Aorta (tissue), 5 donors: ENCODE data around the gene KIAA1217. TPM values are rescaled to one million over a fixed set of nuclear protein-coding genes. Genes with fewer than 3 reads are reported as not detected.

Experiments
- ATAC-seq: fragments of 200-7000 bp; cut with Tn5 transposase; one replicate; pipeline ENCODE4 v1.9.1; 2022; ENCODE audit warnings: moderate library complexity; ENCODE audit not compliant: low FRiP score
- DNase-seq, 2 donors: peaks; one replicate each; pipeline ENCODE4 v3.0.0-alpha.2; 2020
- H3K27ac ChIP-seq, 2 donors: one replicate each; pipeline ENCODE4 v1.5.1; 2013; ENCODE audit warnings: low read length in 2 of 2, mild to moderate bottlenecking in 2 of 2, moderate library complexity in 2 of 2, control low read depth in 1 of 2, inconsistent platforms in 1 of 2, low read depth in 1 of 2
- H3K27me3 ChIP-seq, 2 donors: one replicate each; pipeline ENCODE4 v1.6.1; 2013; ENCODE audit warnings: control low read depth in 1 of 2, low read length in 1 of 2, mild to moderate bottlenecking in 1 of 2, moderate library complexity in 1 of 2; ENCODE audit not compliant: insufficient read depth in 2 of 2, control insufficient read depth in 1 of 2
- H3K36me3 ChIP-seq, 2 donors: one replicate each; pipeline ENCODE4 v1.6.1; 2013; ENCODE audit warnings: control low read depth in 1 of 2, low read length in 1 of 2, mild to moderate bottlenecking in 1 of 2; ENCODE audit not compliant: insufficient read depth in 2 of 2, control insufficient read depth in 1 of 2
- H3K4me1 ChIP-seq, 2 donors: one replicate each; pipeline ENCODE4 v1.6.1; 2013; ENCODE audit warnings: low read length in 2 of 2, control low read depth in 1 of 2, mild to moderate bottlenecking in 1 of 2, moderate library complexity in 1 of 2; ENCODE audit not compliant: insufficient read depth in 2 of 2, control insufficient read depth in 1 of 2
- H3K4me3 ChIP-seq, 2 donors: one replicate each; pipeline ENCODE4 v1.5.1; 2013; ENCODE audit warnings: low read length in 2 of 2, control low read depth in 1 of 2, mild to moderate bottlenecking in 1 of 2
- H3K9me3 ChIP-seq: one replicate; pipeline ENCODE4 v1.6.1; 2013; ENCODE audit warnings: mild to moderate bottlenecking, low read length; ENCODE audit not compliant: control insufficient read depth
- WGBS, 2 donors: extraction: QIAGEN DNeasy Blood & Tissue Kit; methylation state at CpG; one replicate each; pipeline ENCODE4 v1.1.7; 2013; 5-methylcytosine and 5-hydroxymethylcytosine counted together
- intact Hi-C, 2 donors: fragments of 100-400 bp; cut with DNase I; formaldehyde crosslinking; loops; one replicate each; pipeline versions ENCODE4 v1.14.2 to v1.15.0; 2022
- polyA plus RNA-seq, 2 donors: library from polyadenylated mRNA; stranded (reverse); fragments of 200-250 nt; gene quantifications; one replicate each; pipeline ENCODE4 v1.2.3, GENCODE V29; 2013
- total RNA-seq, 2 donors: library from RNA; stranded (reverse); fragmentation: NEBNext Ultra II Directional; extraction: Animal tissue kit (Norgen Biotek cat#: 25700); gene quantifications; one replicate each; pipeline ENCODE4 v1.2.1, GENCODE V29; 2021
- donor health status: healthy with polysubstance abuse.
- donor health status: Bipolar disorder and iron deficiency.
- donor health status: DM: no; HTN: no; CAD: no.
- donor health status: DM: no; HTN: no; CAD: no.
- donor health status: DM: yes; HTN: yes; CAD: no.

KIAA1217 gene
- total and polyA plus RNA-seq, 4 donors = 2.5 to 18.3 (median 11.1) TPM

DNA sequence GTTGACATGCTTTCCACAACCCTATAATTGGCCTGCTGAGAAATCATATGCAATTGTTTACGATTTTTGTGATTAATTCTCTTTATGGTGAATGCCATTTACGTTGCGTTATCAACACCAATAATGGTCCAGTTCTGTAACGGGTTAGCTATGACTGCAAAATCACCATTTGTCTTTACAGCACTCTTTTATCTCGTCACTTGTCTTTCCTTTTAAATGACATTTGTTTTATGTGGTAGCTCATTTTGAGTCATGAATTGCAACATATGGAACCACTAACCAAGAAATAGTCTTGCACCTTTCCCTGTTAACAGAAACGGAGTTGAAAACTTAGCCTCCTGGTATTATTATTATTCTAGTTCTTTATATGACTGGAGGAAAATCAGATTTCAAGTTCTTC, 3.1 kb upstream of the KIAA1217 start:
- Histone ChIP-seq H3K4me3 (no peak overlapping the region), H3K4me1 (peaks cover 0 to 8% of the 10 kb centered on the region in 2 donors), H3K9me3 (no peaks in the 10 kb centered on the region), H3K27ac (no peak overlapping the region), H3K27me3 (no peaks in the 10 kb centered on the region), H3K36me3 (no peaks in the 10 kb centered on the region)
- 80 to 85% methylated on average over 6 of the region's 6 CpGs for WGBS, 2 donors
- intact Hi-C loops = loop anchor here in 1 of 2 donors (5.0 kb wide), 1 partner anchor 156 kb away; no protein-coding TSS in a partner anchor
- ATAC-seq = no peak
- DNase-seq = no peak

DNA sequence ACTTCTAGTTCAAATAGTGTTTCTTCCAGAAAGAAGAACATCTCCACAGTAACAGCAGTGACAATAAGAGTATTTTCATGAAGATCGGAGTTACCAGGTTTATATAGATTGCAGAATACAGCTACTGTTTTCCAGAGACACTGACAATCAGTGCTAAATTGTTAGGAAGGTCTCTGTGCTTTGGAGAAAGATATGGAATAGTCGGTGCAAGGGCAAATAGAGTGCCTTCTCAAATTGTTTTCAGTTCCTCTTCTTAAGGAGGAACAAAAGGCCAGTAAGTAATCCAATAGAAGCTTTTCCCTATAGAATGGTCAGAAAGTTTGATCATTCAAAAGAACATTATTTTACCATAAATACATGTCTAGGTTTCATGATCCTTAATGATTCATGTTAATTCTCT, 2.6 kb upstream of the KIAA1217 start:
- no peak for ATAC-seq
- DNase-seq = no peak
- Histone ChIP-seq H3K4me3 (no peak overlapping the region), H3K27ac (no peak overlapping the region), H3K4me1 (peaks cover 0 to 8% of the 10 kb centered on the region in 2 donors), H3K9me3 (no peaks in the 10 kb centered on the region), H3K27me3 (no peaks in the 10 kb centered on the region), H3K36me3 (no peaks in the 10 kb centered on the region)
- WGBS, 2 donors = 83% methylated on average over 2 of the region's 2 CpGs
- intact Hi-C loops = loop anchor here in 1 of 2 donors (5.0 kb wide), 1 partner anchor 156 kb away; no protein-coding TSS in a partner anchor

DNA sequence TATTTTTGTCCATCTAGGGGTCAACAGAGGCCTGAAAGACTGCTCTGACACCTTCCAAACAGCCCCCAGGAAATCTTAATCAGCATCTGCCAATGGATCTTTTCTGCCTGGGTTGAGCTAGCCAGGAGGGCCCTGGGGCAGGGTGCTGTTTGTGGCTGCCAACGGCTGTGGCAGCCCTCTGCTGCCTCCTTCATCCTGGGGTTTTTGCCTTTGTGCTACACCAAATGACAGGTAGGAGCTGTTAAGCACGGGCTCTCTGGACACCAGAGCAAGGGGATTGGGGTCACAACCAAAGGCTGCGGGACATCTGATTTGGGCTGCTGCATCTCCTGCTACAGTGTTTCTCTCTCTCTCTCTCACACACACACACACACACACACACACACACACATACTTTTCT, 2.0 kb upstream of the KIAA1217 start:
- WGBS, 2 donors = 89 to 91% methylated on average over 3 of the region's 3 CpGs
- no peak overlapping the region for H3K4me3 ChIP-seq

DNA sequence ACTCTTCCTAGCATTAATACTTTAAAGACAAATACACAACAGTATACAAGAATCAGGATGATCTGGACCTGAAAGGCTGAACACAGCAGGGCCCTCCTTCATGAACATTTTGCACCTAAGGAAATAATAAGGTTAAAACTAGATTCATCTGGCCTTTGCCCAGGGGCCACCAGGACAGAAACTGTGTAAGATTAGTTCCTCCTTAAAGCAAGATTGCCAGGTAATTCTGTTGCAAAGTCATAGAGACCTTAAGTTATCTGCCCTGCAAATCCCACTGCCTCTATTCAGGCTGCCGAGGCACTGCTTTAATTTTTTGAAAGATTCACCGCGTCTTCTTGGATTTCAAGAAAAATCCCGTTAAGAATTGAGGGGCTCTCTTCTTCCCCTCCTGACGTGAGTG, 1.6 kb upstream of the KIAA1217 start:
- Histone ChIP-seq H3K27ac (peak overlapping the region; percentile 6 to 38), H3K36me3 (no peaks in the 10 kb centered on the region), H3K4me3 (no peak overlapping the region), H3K9me3 (no peaks in the 10 kb centered on the region), H3K27me3 (no peaks in the 10 kb centered on the region), H3K4me1 (peaks cover 0 to 8% of the 10 kb centered on the region in 2 donors)
- intact Hi-C loops = loop anchor here in 1 of 2 donors (5.0 kb wide), 1 partner anchor 155 kb away; no protein-coding TSS in a partner anchor
- WGBS, 2 donors = 61 to 64% methylated on average over 5 of the region's 5 CpGs
- DNase-seq = no peak
- ATAC-seq = no peak

More for the DNA sequence above, 2.0 kb upstream of the KIAA1217 start:
- ATAC-seq (no peak), DNase-seq (no peak)
- H3K4me1 ChIP-seq = peaks cover 0 to 8% of the 10 kb centered on the region in 2 donors
- no peaks in the 10 kb centered on the region for H3K27me3 ChIP-seq
- no peaks in the 10 kb centered on the region for H3K9me3 ChIP-seq
- intact Hi-C loops = loop anchor here in 1 of 2 donors (5.0 kb wide), 1 partner anchor 155 kb away; no protein-coding TSS in a partner anchor
- H3K27ac ChIP-seq = peak overlapping the region; percentile 4 to 38
- no peaks in the 10 kb centered on the region for H3K36me3 ChIP-seq

DNA sequence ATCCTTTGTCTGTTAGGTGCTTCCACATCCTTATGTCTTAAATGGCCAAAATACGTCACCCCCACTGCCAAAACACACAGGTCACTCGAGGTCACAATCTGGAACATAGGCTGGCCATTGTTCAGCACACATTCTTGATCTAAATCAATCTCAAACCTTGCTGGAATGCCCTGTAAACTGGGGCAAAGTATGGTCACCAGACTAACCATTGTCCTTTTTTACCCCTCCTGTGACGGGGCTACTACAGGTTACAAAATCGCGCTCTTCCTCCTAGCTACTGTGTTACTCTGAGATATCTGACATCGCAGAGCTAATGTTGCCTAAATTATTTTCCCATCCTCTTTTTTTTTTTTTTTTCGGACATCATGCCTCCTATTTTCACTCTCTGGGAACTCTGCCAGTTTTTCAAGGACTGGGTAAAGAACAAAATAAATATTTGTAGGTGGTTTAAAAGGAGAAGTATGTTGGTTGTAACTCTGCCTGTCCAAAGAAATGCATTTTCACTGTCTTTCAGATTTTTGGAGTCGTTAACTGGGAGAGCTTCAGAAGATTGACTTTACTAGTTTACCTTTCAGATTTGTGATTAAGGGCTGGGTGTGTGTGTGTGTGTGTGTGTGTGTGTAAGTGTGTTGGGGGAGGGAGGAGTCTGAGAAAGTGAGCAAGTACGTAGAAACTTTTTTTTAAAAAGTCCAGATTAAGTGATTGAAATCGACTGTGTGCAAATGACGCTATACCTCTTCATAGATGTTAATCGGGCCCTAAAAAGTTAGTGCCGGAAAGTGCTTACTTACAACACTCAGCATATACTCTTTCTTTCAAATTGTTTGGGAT, 942 bp upstream of the KIAA1217 start:
- intact Hi-C loops = loop anchor here in 1 of 2 donors (5.0 kb wide), 1 partner anchor 154 kb away; no protein-coding TSS in a partner anchor
- no peak for DNase-seq
- H3K4me3 ChIP-seq = peak overlapping the region in 1 of 2 donors; percentile 93
- H3K4me1 ChIP-seq = peaks cover 0 to 8% of the 10 kb centered on the region in 2 donors
- H3K9me3 ChIP-seq = no peaks in the 10 kb centered on the region
- H3K27ac ChIP-seq = peak overlapping the region in 1 of 2 donors; percentile 38
- no peaks in the 10 kb centered on the region for H3K36me3 ChIP-seq
- H3K27me3 ChIP-seq = no peaks in the 10 kb centered on the region
- WGBS, 2 donors = 18 to 25% methylated on average over 13 of the region's 13 CpGs
- ATAC-seq = no peak

DNA sequence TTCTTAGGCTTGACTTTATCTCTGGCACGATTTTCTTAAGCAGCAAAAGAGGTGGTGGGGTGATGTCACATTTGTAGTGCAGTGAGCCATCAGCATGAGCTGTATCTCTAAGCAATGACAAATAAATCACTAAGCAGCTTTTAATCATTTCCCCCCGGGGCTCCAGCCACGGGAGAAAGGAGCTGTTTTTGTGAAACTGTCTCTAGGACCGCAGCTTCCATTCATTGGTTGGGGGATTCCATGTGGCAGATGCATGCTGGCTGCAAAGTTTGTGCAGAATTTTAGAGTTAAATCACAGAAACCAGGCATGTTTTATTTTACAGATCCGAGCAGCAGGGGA, 464 bp downstream of the KIAA1217 start:
- H3K27ac ChIP-seq = no peak overlapping the region
- ATAC-seq (no peak), DNase-seq (no peak)

DNA sequence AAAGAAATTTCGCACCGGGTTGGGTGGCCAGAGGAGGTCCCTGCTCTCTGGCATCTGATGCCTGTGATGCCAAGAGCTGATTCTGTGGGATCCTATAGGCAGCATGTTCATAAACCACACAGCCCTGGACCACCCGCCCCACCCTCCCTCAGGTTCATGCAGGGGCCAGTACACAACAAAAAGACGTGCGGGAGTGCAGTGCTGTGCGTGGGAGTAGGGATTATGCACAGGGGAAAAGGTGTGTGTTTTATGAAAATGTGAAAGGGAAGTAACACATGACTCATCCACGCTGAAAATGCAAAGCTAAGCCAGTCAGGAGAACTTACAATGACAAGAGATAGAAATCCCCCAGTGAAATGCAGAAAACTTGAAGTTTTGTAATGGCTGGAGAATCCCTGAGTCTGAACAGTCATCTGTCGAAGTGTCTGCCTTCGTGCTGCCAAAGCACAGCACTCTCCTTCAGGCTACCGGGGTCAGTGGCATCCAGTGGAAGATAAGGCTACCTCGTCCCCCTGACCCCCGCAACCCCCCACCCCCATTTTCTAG, 1.1 kb downstream of the KIAA1217 start:
- WGBS, 2 donors = 17 to 24% methylated on average over 12 of the region's 12 CpGs
- no peak overlapping the region for H3K27ac ChIP-seq
- no peaks in the 10 kb centered on the region for H3K36me3 ChIP-seq
- peaks cover 0 to 8% of the 10 kb centered on the region in 2 donors for H3K4me1 ChIP-seq
- ATAC-seq = peak; percentile 44
- peak overlapping the region; percentile 81 to 93 for H3K4me3 ChIP-seq
- no peaks in the 10 kb centered on the region for H3K27me3 ChIP-seq
- H3K9me3 ChIP-seq = no peaks in the 10 kb centered on the region
- intact Hi-C loops = loop anchor here in 1 of 2 donors (5.0 kb wide), 1 partner anchor 152 kb away; no protein-coding TSS in a partner anchor
- no peak for DNase-seq

More for the DNA sequence above, 464 bp downstream of the KIAA1217 start:
- peak overlapping the region; percentile 81 to 93 for H3K4me3 ChIP-seq
- no peaks in the 10 kb centered on the region for H3K36me3 ChIP-seq
- 0 to 1% methylated on average over 5 of the region's 5 CpGs for WGBS, 2 donors
- H3K9me3 ChIP-seq = no peaks in the 10 kb centered on the region
- peaks cover 0 to 8% of the 10 kb centered on the region in 2 donors for H3K4me1 ChIP-seq
- intact Hi-C loops = loop anchor here in 1 of 2 donors (5.0 kb wide), 1 partner anchor 153 kb away; no protein-coding TSS in a partner anchor
- no peaks in the 10 kb centered on the region for H3K27me3 ChIP-seq

DNA sequence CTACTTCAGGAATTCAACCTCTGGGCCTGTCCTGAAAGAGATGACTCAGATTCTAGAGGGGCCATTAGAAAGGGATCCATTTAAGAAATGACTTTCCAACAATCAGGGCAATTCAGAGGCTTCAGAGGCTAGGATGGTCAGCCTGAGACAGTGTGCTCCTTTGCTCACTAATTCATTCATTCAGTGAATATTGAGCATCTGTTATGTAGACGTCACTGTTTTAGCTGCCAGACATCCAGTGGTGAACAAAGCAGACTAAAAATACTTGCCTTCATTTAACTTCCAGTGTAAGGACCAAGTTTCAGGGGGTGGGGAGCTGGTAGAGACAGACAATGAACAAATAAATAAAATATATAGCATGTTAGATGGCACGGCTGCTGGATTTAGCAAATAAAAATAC, 1.6 kb downstream of the KIAA1217 start:
- 65 to 66% methylated on average over 2 of the region's 2 CpGs for WGBS, 2 donors
- intact Hi-C loops = no loop called here

More for the DNA sequence above, 1.6 kb downstream of the KIAA1217 start:
- H3K27me3 ChIP-seq = no peaks in the 10 kb centered on the region
- H3K27ac ChIP-seq = no peak overlapping the region
- no peaks in the 10 kb centered on the region for H3K9me3 ChIP-seq
- no peaks in the 10 kb centered on the region for H3K36me3 ChIP-seq
- no peak for ATAC-seq
- DNase-seq = no peak
- H3K4me3 ChIP-seq = peak overlapping the region in 1 of 2 donors; percentile 93
- H3K4me1 ChIP-seq = peaks cover 0 to 8% of the 10 kb centered on the region in 2 donors
